IMR-90 (cell line): ENCODE measurements around the gene PNCK. TPM values are rescaled to one million over a fixed set of nuclear protein-coding genes. Genes with fewer than 3 reads are reported as not detected.

Experiments
- ATAC-seq: fragments of 200-7000 bp; cut with Tn5 transposase; 2 replicates; pipeline ENCODE4 v1.9.1; 2020; ENCODE audit warnings: low read depth, mild to moderate bottlenecking, moderate library complexity
- BruUV-seq: library from RNA; stranded (reverse); fragments of 400-500 nt; replicated peaks from 2 replicates; lab custom pipeline; 2021; lab: Mats Ljungman, UMichigan
- CTCF ChIA-PET: fragments of 300-600 bp; formaldehyde crosslinking; extraction: SDS; loops from one replicate; lab custom pipeline; 2021; ENCODE audit warnings: antibody characterized with exemption; lab: Yijun Ruan, JAX
- POLR2A ChIA-PET: fragments of 300-600 bp; sonication (Branson Sonifier 250); formaldehyde crosslinking; loops from one replicate; lab custom pipeline; 2022; ENCODE audit warnings: antibody characterized with exemption; ENCODE audit not compliant: unreplicated experiment; lab: Charles Lee
- DNase-seq: peaks from one replicate; pipeline ENCODE4 v3.0.0; 2013
- H2AFZ ChIP-seq: replicated peaks from 2 replicates; pipeline ENCODE3; 2013; ENCODE audit warnings: low read length, mild to moderate bottlenecking; ENCODE audit not compliant: poor library complexity
- H2AK5ac ChIP-seq: 2 replicates; pipeline ENCODE4 v1.6.1; 2013; ENCODE audit warnings: low read depth, low read length, inconsistent platforms
- H2AK9ac ChIP-seq: replicated peaks from 2 replicates; pipeline ENCODE3; 2013; ENCODE audit warnings: mild to moderate bottlenecking, low read depth, low read length, moderate library complexity; ENCODE audit not compliant: poor library complexity
- H2BK120ac ChIP-seq: 2 replicates; pipeline ENCODE4 v1.6.1; 2013; ENCODE audit warnings: low read depth, low read length, inconsistent platforms
- H2BK15ac ChIP-seq: 3 replicates; pipeline ENCODE4 v1.6.1; 2013; ENCODE audit warnings: low read depth, low read length, inconsistent platforms
- H2BK20ac ChIP-seq: 2 replicates; pipeline ENCODE4 v1.6.1; 2013; ENCODE audit warnings: low read depth, mild to moderate bottlenecking, inconsistent platforms, low read length, moderate library complexity
- H2BK5ac ChIP-seq: 2 replicates; pipeline ENCODE4 v1.6.1; 2013; ENCODE audit warnings: mild to moderate bottlenecking, low read depth, low read length, inconsistent platforms; ENCODE audit not compliant: poor library complexity, severe bottlenecking
- H3K14ac ChIP-seq: replicated peaks from 2 replicates; pipeline ENCODE4 v1.6.1; 2013; ENCODE audit warnings: low read depth, low read length, inconsistent platforms
- H3K18ac ChIP-seq: 2 replicates; pipeline ENCODE4 v1.6.1; 2013; ENCODE audit warnings: low read depth, low read length, control low read depth
- H3K23ac ChIP-seq: 2 replicates; pipeline ENCODE4 v1.6.1; 2013; ENCODE audit warnings: low read depth, low read length, inconsistent platforms
- H3K27ac ChIP-seq: 2 replicates; pipeline ENCODE4 v1.5.1; 2013; ENCODE audit warnings: mild to moderate bottlenecking, control low read depth, low read length; ENCODE audit not compliant: insufficient read depth
- H3K27me3 ChIP-seq: 2 replicates; pipeline ENCODE4 v1.6.1; 2013; ENCODE audit warnings: low read length; ENCODE audit not compliant: control insufficient read depth, insufficient read depth
- H3K36me3 ChIP-seq: 2 replicates; pipeline ENCODE4 v1.6.1; 2013; ENCODE audit warnings: low read length, mixed read lengths; ENCODE audit not compliant: control insufficient read depth, insufficient read depth
- H3K4ac ChIP-seq: 2 replicates; pipeline ENCODE4 v1.6.1; 2013; ENCODE audit warnings: low read depth, low read length, inconsistent platforms
- H3K4me1 ChIP-seq: 2 replicates; pipeline ENCODE4 v1.6.1; 2013; ENCODE audit warnings: low read length, mixed read lengths; ENCODE audit not compliant: control insufficient read depth, insufficient read depth
- H3K4me2 ChIP-seq: 2 replicates; pipeline ENCODE4 v1.6.1; 2013; ENCODE audit warnings: low read depth, mild to moderate bottlenecking, control low read depth, low read length, moderate library complexity
- H3K4me3 ChIP-seq: 2 replicates; pipeline ENCODE4 v1.5.1; 2013; ENCODE audit warnings: low read depth, mild to moderate bottlenecking, control low read depth, low read length, moderate library complexity; ENCODE audit not compliant: insufficient read depth
- H3K56ac ChIP-seq: 2 replicates; pipeline ENCODE4 v1.6.1; 2013; ENCODE audit warnings: low read length, inconsistent platforms; ENCODE audit not compliant: insufficient read depth; ENCODE audit errors: extremely low read depth
- H3K79me1 ChIP-seq, 2 experiments: 2 replicates each; pipeline ENCODE4 v1.6.1; 2013; ENCODE audit warnings: low read length in 2 of 2, inconsistent platforms in 1 of 2, low read depth in 1 of 2
- H3K9ac ChIP-seq: 2 replicates; pipeline ENCODE4 v1.6.1; 2013; ENCODE audit warnings: low read depth, low read length, control low read depth
- H3K9me1 ChIP-seq: 2 replicates; pipeline ENCODE4 v1.6.1; 2013; ENCODE audit warnings: low read length, inconsistent platforms; ENCODE audit not compliant: insufficient read depth
- H3K9me3 ChIP-seq: 2 replicates; pipeline ENCODE4 v1.6.1; 2013; ENCODE audit warnings: low read length; ENCODE audit not compliant: control insufficient read depth, insufficient read depth
- H4K20me1 ChIP-seq: 2 replicates; pipeline ENCODE4 v1.6.1; 2013; ENCODE audit warnings: low read length, inconsistent platforms; ENCODE audit not compliant: insufficient read depth
- H4K5ac ChIP-seq: 2 replicates; pipeline ENCODE4 v1.6.1; 2013; ENCODE audit warnings: mild to moderate bottlenecking, low read depth, low read length, control low read depth
- H4K8ac ChIP-seq, 2 experiments: 2 replicates each; pipeline ENCODE4 v1.6.1; 2013; ENCODE audit warnings: low read depth in 2 of 2, low read length in 2 of 2, control low read depth in 1 of 2, inconsistent platforms in 1 of 2
- H4K91ac ChIP-seq: 2 replicates; pipeline ENCODE4 v1.6.1; 2013; ENCODE audit warnings: low read depth, low read length, inconsistent platforms; ENCODE audit not compliant: insufficient read depth
- BHLHE40 ChIP-seq: fragments of 150-350 bp; IDR thresholded peaks from 2 replicates; pipeline ENCODE4 v1.6.1; 2016; ENCODE audit warnings: mild to moderate bottlenecking, low read depth, low read length
- CEBPB ChIP-seq: IDR thresholded peaks from 2 replicates; pipeline ENCODE4 v1.6.1; 2012; ENCODE audit warnings: low read depth, low read length, improper control_type of control experiment
- CHD1 ChIP-seq: IDR thresholded peaks from 2 replicates; pipeline ENCODE4 v1.6.1; 2012; ENCODE audit warnings: low read depth, low read length, improper control_type of control experiment
- CTCF ChIP-seq: conservative IDR thresholded peaks from 2 replicates; pipeline ENCODE4 v1.5.1; 2012; ENCODE audit warnings: mild to moderate bottlenecking, low read depth, low read length, improper control_type of control experiment
- ELK1 ChIP-seq: fragments of 150-350 bp; IDR thresholded peaks from 2 replicates; pipeline ENCODE4 v1.6.1; 2016; ENCODE audit warnings: low read depth, mild to moderate bottlenecking, low read length, moderate library complexity, borderline replicate concordance
- MAFK ChIP-seq: IDR thresholded peaks from 2 replicates; pipeline ENCODE4 v1.6.1; 2012; ENCODE audit warnings: low read depth, low read length, improper control_type of control experiment
- NFE2L2 ChIP-seq: fragments of 150-350 bp; IDR thresholded peaks from 2 replicates; pipeline ENCODE4 v1.6.1; 2016; ENCODE audit warnings: low read depth, mild to moderate bottlenecking, low read length
- POLR2A ChIP-seq: IDR thresholded peaks from 2 replicates; pipeline ENCODE4 v1.6.1; 2012; ENCODE audit warnings: mild to moderate bottlenecking, low read depth, low read length
- RAD21 ChIP-seq: IDR thresholded peaks from 2 replicates; pipeline ENCODE4 v1.6.1; 2012; ENCODE audit warnings: low read length, improper control_type of control experiment
- RCOR1 ChIP-seq: IDR thresholded peaks from 2 replicates; pipeline ENCODE4 v1.6.1; 2012; ENCODE audit warnings: mild to moderate bottlenecking, low read length, improper control_type of control experiment; ENCODE audit not compliant: insufficient replicate concordance
- RFX5 ChIP-seq: IDR thresholded peaks from 2 replicates; pipeline ENCODE4 v1.8.0; 2012; ENCODE audit warnings: low read depth, mild to moderate bottlenecking, low read length, moderate library complexity
- SMC3 ChIP-seq: fragments of 150-350 bp; IDR thresholded peaks from 2 replicates; pipeline ENCODE4 v1.6.1; 2016; ENCODE audit warnings: low read depth, mild to moderate bottlenecking, antibody characterized with exemption, low read length, moderate library complexity
- WGBS, 2 experiments: methylation state at CpG; one replicate each; pipeline versions ENCODE4 v1.1.5 to v1.1.7; 2013; ENCODE audit warnings: missing lambda C conversion rate in 2 of 2; ENCODE audit not compliant: insufficient read length in 1 of 2; ENCODE audit errors: extremely low coverage in 2 of 2; 5-methylcytosine and 5-hydroxymethylcytosine counted together
- dilution Hi-C: fragments of 300-500 bp; cut with HindIII; formaldehyde crosslinking; loops from one replicate; pipeline ENCODE4 v1.14.3; 2018; ENCODE audit warnings: low sequenced_read_pairs; ENCODE audit not compliant: unreplicated experiment
- in situ Hi-C: fragments of 300-500 bp; cut with MboI; formaldehyde crosslinking; loops from 3 replicates; pipeline ENCODE4 v1.14.3; 2019; ENCODE audit warnings: low sequenced_read_pairs, inconsistent platforms, mixed read lengths
- intact Hi-C: fragments of 100-400 bp; cut with micrococcal nuclease; formaldehyde crosslinking; loops from 2 replicates; pipeline ENCODE4 v1.10.0; 2022
- polyA plus RNA-seq, 3 experiments: library from polyadenylated mRNA; depleted of rRNA; stranded (reverse); fragments of >200 nt; gene quantifications; 2 replicates each; pipeline ENCODE4 v1.2.3, GENCODE V29; 2012; ENCODE audit warnings: low replicate concordance in 1 of 3
- total RNA-seq: library from RNA; depleted of rRNA; stranded (reverse); fragments of >200 nt; gene quantifications from 2 replicates; pipeline ENCODE4 v1.2.3, GENCODE V29; 2012

The PNCK gene
- total and polyA plus RNA-seq, 2 of the 4 experiments (the other 2 are of a cell fraction) = 0.18 to 0.22 TPM

- DNase-seq (no peak), ATAC-seq (no peak)
- Histone ChIP-seq H3K4me2 (no peak overlapping the region), H3K4me1 (peaks cover 2% of the 10 kb centered on the region; the same call in 1 of the 2 replicates), H2BK5ac (no peak overlapping the region), H2AFZ (no peak overlapping the region), H3K9ac (no peak overlapping the region), H3K79me1 (no peaks in the 10 kb centered on the region), H4K20me1 (no peaks in the 10 kb centered on the region), H3K27me3 (no peaks in the 10 kb centered on the region), H2BK20ac (no peak overlapping the region), H2BK15ac (no peak overlapping the region), H2BK120ac (no peak overlapping the region), H3K23ac (no peak overlapping the region), H2AK9ac (no peak overlapping the region), H3K4ac (no peak overlapping the region), H4K5ac (no peak overlapping the region), H4K8ac (no peak overlapping the region), H3K9me1 (no peaks in the 10 kb centered on the region), H3K9me3 (no peaks in the 10 kb centered on the region), H3K56ac (no peak overlapping the region), H3K14ac (no peak overlapping the region), H3K27ac (no peak overlapping the region), H3K4me3 (no peak overlapping the region), H3K18ac (no peak overlapping the region), H2AK5ac (no peak overlapping the region), H4K91ac (no peak overlapping the region), H3K36me3 (peaks cover 19% of the 10 kb centered on the region)
- ChIA-PET CTCF (interaction anchor here (1.4 kb wide), 1 partner anchor 8 kb away, joined by 3 read pairs; no protein-coding TSS in a partner anchor), POLR2A (no interaction called here)
- no TSS peak for BruUV-seq
- WGBS, 2 experiments = 93% methylated on average over 3 of the region's 15 CpGs; no CpG with 5 or more reads in 1 of the 2 experiments
- dilution Hi-C loops (no loop called here), intact Hi-C loops (no loop called here), in situ Hi-C loops (no loop called here)
- no peak for TF ChIP-seq ELK1
- no peak for TF ChIP-seq CTCF
- no peak for TF ChIP-seq CHD1
- TF ChIP-seq MAFK = no peak
- no peak for TF ChIP-seq RFX5
- no peak for TF ChIP-seq RCOR1
- TF ChIP-seq POLR2A = no peak
- TF ChIP-seq SMC3 = no peak
- TF ChIP-seq NFE2L2 = no peak
- no peak for TF ChIP-seq RAD21
- no peak for TF ChIP-seq CEBPB
- TF ChIP-seq BHLHE40 = no peak
Measured at GRCh38 chrX:153700376-153700945, 26.8 kb upstream of the PNCK start.
